ENCODE results near the gene EPHA3.

- TF ChIP-seq CTCF (IDR thresholded peaks at IDR 0.05; ENCODE audit: low read depth, low read length, missing input control) (no peak), RAD21 (IDR thresholded peaks at IDR 0.05) (no peak), REST (IDR thresholded peaks at IDR 0.05) (no peak), TAF1 (conservative IDR thresholded peaks at IDR 0.05) (no peak), GABPA (IDR thresholded peaks at IDR 0.05 in 1 of 2, conservative IDR thresholded peaks at IDR 0.05 in 1 of 2) (no peak)
Measured at GRCh38 chr3:89256395-89256794, 149.0 kb downstream of the EPHA3 start.

Data from liver (tissue), 3 donors.